HG03135 (cell line): ENCODE measurements around the gene SCLY.
"Not testable (repeated sequence)": the region's sequence is repeated elsewhere in the genome, so short reads cannot be mapped to it uniquely, and the experiment has no call there.

Experiments used
- ATAC-seq: cut with Tn5 transposase; IDR thresholded peaks from one replicate; pipeline ENCODE4 v1.9.1; 2021; ENCODE audit warnings: mild to moderate bottlenecking, moderate library complexity; ENCODE audit not compliant: unreplicated experiment

Gene SCLY

GRCh38 chr2:238060542-238061314 is at the start of gene SCLY:
TSS of gene SCLY (plus strand) at chr2:238061001. CDS start at chr2:238061055, 54 bp downstream.
- ATAC-seq: peak; percentile 94

- ATAC-seq: no peak
These were observed 47.0 kb upstream of the SCLY start for GRCh38 chr2:238013806-238014205.

DNA sequence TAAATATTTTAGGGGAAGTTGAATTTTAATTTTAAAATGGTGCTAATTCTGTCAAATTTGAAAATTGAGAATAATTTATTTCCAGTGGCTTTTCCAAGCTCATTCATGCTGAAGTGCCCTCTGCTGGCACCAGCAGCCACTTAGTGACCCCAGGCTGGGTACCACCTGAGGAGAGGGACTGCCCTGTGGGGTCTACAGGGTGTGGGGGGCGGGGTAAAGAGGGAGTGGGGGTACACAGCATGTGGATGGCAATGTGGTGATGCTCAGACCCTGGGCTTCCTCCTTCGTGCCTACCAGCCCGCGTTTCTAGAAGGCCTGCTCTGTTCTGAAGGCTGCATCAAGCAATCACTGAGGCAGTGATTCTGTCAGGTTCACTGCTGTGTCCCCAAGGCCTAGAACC is 45.1 kb upstream of the SCLY start:
- no peak for ATAC-seq

GRCh38 chr2:238016526-238016925 is 44.3 kb upstream of the SCLY start:
- ATAC-seq: no peak

DNA sequence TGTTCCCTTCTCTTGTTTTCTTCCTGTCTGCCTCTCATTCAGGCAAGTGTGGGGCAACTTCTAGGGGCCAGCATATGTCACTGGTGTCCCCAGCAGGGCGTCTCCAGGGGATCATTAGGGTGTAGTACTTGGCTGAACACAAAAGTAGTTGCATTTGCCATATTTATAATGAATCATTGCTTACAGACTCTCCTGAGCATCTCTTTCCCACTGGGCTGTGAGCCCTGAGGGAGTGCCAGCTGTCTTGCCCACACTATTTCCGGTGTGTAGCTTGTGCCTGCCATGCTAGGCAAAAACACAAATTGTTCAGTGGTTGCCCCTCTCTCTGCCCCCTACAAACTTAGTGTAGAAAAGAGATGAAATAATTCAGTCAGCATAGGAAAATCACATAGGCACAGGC is 40.8 kb upstream of the SCLY start:
- no peak for ATAC-seq

DNA sequence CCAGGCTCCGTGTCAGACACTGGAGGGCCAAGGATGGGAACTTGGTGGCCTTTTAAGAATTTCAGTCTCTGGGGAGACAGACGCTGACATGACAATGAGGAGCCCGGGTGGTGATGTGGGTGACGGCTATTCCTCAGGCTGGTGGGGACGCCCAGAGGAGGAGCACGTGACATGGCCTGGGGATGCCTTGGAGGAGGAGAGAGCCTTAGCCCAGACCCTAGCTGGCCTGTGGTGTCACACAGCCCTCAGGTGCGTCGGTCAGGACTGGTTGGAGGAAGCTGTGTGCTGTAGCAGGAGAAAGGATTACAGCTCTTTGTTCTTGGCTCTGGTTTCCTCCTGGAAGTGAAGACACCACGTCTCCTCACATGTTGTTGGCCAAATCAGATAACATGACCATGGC is 40.0 kb upstream of the SCLY start:
- ATAC-seq: no peak

DNA sequence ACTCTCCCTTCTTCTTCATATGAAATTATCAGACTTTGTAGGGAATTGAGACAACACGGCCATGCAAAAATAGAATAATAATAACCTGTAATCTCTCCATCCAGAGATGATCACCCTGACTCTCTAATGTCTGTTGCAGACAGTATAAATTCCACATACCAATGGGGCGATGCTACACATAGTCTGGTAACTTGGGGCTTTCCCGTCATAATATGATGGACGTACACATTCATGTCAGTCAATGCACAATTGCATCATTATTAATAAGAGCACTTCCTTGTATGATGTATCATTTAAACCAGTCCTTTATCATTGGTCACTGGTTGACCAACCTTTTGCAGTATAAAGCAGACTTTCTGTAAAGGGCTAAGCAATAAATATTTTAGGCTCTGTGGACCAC is 39.5 kb upstream of the SCLY start:
- ATAC-seq: no peak

- ATAC-seq: no peak
These were observed 38.1 kb upstream of the SCLY start for GRCh38 chr2:238022594-238023157.

DNA sequence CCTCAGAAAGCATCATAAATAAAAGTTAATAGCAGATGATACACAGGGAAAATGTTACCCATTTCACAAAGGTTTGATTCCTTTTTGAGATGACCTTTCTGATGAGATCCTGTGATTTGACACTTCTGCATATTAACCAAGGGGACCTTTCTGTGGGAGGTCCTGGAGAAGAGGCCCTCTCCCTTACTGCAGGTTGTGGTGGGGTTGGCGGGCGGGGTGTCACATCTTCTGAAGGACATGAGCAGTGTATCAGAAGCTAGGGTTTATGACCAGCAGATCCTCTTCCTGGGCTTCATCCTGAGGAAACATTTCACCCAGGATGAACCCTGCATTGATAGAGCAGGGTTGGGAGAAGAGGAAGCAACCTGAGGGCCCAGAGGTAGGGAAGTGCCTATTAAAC is 37.2 kb upstream of the SCLY start:
- no peak for ATAC-seq

GRCh38 chr2:238024986-238025385 is 35.8 kb upstream of the SCLY start:
- no peak for ATAC-seq

- ATAC-seq: no peak
These were observed 35.0 kb upstream of the SCLY start for GRCh38 chr2:238025741-238026360.

DNA sequence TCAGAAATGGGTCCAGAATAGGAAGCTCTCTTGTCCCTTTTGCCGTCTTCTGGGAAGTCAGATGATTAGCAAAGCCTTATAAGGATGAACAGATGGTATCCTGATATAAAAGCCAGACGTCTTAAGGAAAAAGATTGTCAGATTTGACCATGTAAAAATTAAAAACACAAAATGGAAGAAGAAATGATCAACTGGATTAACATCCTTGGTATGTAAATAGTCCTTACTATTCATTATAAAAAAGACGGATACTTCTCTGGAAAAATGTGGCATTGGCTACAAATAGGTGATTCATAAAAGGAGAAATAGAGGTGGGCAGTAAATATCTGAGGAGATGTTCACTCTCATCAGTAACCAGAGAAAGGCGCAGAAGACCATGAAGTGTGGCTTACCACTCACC is 33.7 kb upstream of the SCLY start:
- ATAC-seq: no peak

- no peak for ATAC-seq
These were observed 33.0 kb upstream of the SCLY start for GRCh38 chr2:238027591-238028415.

- ATAC-seq: no peak
These were observed 30.9 kb upstream of the SCLY start for GRCh38 chr2:238029853-238030252.

DNA sequence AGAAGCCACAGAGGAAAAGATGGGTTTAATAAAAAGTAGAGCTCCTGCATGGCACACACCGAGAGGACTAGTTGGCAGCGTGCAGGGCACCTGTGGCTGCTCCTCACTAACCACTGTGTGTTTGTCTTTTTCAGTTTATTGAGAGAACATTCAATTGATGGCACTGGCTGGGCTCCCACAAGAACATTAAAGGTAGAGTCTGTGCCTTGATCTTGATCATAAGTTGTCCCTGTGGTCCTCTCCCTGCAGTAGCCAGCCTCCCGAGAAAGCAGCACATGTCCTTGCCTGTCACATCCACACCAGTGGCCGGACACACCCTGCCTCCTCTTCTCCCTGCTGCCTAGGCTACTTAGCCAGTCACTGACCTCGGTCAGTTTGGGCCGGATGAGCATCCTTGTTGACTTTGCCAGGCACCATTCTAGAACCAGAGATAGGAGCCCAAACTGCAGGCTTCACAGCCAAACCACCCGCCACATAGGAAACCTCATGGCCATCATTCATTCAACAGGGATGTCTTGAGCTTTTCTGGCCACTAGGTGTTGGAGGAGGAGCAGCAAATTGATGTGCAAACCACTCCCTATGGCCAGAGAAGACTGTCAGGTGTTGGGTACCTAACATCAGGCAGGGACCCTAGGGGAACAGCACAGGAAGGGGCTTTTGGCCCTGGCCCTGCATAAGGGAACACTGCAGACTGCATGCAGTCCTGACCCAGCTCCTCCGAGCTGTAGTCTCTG is 30.2 kb upstream of the SCLY start:
- ATAC-seq: no peak

DNA sequence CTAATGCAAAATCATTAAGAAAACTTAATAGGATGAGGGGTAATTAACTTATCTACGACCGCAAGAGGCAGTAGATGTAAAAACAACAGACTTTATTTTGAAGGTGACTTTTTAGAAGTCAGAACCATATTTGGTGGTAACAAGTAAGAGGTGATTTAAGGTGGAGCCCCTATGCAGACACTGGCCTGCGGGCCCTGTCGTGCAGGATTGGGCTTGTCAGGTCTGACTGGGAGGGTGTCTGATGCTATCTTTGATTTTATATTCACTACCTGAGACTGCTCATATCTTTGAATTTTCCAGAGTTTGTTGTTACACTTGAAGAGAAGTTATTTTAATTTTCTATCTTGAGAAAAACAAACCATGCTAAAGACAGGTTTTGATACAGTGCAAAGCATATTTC is 29.1 kb upstream of the SCLY start:
- ATAC-seq: no peak

- no peak for ATAC-seq
These were observed 28.0 kb upstream of the SCLY start for GRCh38 chr2:238032755-238033337.

DNA sequence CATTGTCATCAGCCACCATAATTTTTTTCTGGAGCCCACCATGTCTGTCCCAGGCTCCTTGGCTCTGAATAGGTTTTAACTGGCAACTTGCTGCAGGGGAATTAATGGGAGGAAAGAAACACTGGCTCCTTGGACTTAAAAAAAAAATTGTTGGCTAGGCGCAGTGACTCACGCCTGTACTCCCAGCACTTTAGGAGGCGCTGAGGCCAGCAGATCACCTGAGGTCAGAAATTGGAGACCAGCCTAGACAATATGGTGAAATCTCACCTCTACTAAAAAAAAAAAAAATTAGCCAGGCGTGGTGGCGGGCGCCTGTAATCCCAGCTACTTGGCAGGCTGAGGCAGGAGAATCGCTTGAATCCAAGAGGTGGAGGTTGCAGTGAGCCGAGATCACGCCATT is 26.8 kb upstream of the SCLY start:
- not testable (repeated sequence) for ATAC-seq

DNA sequence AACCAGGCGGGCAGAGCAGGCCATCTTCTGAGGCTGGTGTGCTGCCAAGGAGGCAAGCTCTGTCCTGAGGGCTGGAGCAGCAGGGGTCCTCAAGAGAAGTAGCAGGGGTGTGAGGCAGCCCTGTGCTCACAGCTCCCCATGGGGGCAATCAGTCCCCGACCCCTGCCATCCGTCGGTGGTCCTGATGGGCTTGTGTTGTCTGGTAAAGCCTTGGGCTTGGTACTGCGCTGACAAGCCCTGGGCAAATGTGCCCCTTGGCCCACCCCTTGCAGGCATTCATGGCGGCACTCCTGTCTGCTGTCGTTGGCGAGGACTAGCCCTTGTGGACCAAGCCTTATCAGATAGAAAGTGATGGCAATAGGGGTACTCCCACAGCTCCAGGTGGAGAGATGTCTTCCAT is 22.6 kb upstream of the SCLY start:
- ATAC-seq: no peak

GRCh38 chr2:238039151-238039550 is 21.6 kb upstream of the SCLY start:
- no peak for ATAC-seq
